ENCODE results near the gene IL1RN. TPM values are rescaled to one million over a fixed set of nuclear protein-coding genes. Genes with fewer than 3 reads are reported as not detected.
A peak's percentile ranks its signal among the peaks of the same experiment; 100 is the strongest.

The IL1RN gene
- total and polyA plus RNA-seq, 2 of the 13 experiments (the other 11 are each of a cell fraction or from before 2014, with no cell fraction given): 21.2 to 101 TPM

- TF ChIP-seq, protein P1, sequence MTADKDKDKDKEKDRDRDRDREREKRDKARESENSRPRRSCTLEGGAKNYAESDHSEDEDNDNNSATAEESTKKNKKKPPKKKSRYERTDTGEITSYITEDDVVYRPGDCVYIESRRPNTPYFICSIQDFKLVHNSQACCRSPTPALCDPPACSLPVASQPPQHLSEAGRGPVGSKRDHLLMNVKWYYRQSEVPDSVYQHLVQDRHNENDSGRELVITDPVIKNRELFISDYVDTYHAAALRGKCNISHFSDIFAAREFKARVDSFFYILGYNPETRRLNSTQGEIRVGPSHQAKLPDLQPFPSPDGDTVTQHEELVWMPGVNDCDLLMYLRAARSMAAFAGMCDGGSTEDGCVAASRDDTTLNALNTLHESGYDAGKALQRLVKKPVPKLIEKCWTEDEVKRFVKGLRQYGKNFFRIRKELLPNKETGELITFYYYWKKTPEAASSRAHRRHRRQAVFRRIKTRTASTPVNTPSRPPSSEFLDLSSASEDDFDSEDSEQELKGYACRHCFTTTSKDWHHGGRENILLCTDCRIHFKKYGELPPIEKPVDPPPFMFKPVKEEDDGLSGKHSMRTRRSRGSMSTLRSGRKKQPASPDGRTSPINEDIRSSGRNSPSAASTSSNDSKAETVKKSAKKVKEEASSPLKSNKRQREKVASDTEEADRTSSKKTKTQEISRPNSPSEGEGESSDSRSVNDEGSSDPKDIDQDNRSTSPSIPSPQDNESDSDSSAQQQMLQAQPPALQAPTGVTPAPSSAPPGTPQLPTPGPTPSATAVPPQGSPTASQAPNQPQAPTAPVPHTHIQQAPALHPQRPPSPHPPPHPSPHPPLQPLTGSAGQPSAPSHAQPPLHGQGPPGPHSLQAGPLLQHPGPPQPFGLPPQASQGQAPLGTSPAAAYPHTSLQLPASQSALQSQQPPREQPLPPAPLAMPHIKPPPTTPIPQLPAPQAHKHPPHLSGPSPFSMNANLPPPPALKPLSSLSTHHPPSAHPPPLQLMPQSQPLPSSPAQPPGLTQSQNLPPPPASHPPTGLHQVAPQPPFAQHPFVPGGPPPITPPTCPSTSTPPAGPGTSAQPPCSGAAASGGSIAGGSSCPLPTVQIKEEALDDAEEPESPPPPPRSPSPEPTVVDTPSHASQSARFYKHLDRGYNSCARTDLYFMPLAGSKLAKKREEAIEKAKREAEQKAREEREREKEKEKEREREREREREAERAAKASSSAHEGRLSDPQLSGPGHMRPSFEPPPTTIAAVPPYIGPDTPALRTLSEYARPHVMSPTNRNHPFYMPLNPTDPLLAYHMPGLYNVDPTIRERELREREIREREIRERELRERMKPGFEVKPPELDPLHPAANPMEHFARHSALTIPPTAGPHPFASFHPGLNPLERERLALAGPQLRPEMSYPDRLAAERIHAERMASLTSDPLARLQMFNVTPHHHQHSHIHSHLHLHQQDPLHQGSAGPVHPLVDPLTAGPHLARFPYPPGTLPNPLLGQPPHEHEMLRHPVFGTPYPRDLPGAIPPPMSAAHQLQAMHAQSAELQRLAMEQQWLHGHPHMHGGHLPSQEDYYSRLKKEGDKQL (CRISPR knock-in tag; IDR thresholded peaks at IDR 0.05; ENCODE audit: low read depth): peak; percentile 83; the same call in 1 of the 2 replicates
- TF ChIP-seq, protein P2, sequence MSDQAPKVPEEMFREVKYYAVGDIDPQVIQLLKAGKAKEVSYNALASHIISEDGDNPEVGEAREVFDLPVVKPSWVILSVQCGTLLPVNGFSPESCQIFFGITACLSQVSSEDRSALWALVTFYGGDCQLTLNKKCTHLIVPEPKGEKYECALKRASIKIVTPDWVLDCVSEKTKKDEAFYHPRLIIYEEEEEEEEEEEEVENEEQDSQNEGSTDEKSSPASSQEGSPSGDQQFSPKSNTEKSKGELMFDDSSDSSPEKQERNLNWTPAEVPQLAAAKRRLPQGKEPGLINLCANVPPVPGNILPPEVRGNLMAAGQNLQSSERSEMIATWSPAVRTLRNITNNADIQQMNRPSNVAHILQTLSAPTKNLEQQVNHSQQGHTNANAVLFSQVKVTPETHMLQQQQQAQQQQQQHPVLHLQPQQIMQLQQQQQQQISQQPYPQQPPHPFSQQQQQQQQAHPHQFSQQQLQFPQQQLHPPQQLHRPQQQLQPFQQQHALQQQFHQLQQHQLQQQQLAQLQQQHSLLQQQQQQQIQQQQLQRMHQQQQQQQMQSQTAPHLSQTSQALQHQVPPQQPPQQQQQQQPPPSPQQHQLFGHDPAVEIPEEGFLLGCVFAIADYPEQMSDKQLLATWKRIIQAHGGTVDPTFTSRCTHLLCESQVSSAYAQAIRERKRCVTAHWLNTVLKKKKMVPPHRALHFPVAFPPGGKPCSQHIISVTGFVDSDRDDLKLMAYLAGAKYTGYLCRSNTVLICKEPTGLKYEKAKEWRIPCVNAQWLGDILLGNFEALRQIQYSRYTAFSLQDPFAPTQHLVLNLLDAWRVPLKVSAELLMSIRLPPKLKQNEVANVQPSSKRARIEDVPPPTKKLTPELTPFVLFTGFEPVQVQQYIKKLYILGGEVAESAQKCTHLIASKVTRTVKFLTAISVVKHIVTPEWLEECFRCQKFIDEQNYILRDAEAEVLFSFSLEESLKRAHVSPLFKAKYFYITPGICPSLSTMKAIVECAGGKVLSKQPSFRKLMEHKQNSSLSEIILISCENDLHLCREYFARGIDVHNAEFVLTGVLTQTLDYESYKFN (CRISPR knock-in tag; conservative IDR thresholded peaks at IDR 0.05): peak; percentile 100
- TF ChIP-seq ZBTB38 (CRISPR knock-in tag; IDR thresholded peaks at IDR 0.05): no peak
- no peak for TF ChIP-seq ZNF34 (CRISPR knock-in tag; IDR thresholded peaks at IDR 0.05; ENCODE audit: borderline replicate concordance)
- TF ChIP-seq FLYWCH1 (CRISPR knock-in tag; IDR thresholded peaks at IDR 0.05): no peak
- peak; percentile 96; the same call in 1 of the 2 replicates for TF ChIP-seq HMG20A (CRISPR knock-in tag; IDR thresholded peaks at IDR 0.05; ENCODE audit: borderline replicate concordance)
- TF ChIP-seq SALL2 (CRISPR knock-in tag; IDR thresholded peaks at IDR 0.05): peak; percentile 85; the same call in 1 of the 2 replicates
- no peak for TF ChIP-seq ZNF775 (CRISPR knock-in tag; IDR thresholded peaks at IDR 0.05; ENCODE audit: borderline replicate concordance)
- TF ChIP-seq SMAD9 (CRISPR knock-in tag; IDR thresholded peaks at IDR 0.05): no peak
- peak; percentile 33; the same call in 1 of the 2 replicates for TF ChIP-seq SNAPC4 (CRISPR knock-in tag; IDR thresholded peaks at IDR 0.05)
- peak; percentile 69 to 83 for TF ChIP-seq NR2F1 (CRISPR knock-in tag; IDR thresholded peaks at IDR 0.05)
- TF ChIP-seq CBX2 (IDR thresholded peaks at IDR 0.05; ENCODE audit: low read depth, low read length): no peak
- no peak; the same call in 1 of the 2 replicates for TF ChIP-seq CBX2 (CRISPR knock-in tag; IDR thresholded peaks at IDR 0.05; ENCODE audit: low read depth)
- peak in 1 of 2 experiments; percentile 46; a peak in 3 of 4 replicates for TF ChIP-seq POLR2A (IDR thresholded peaks at IDR 0.05; ENCODE audit: insufficient read depth in 1 of 2, low read depth in 2 of 2, low read length in 2 of 2)
- TF ChIP-seq IRF2 (CRISPR knock-in tag; IDR thresholded peaks at IDR 0.05): peak; percentile 92
Observed at GRCh38 chr2:113126845-113127645, at the start of gene IL1RN (continued).
